CD14-positive monocyte (primary cell): Measurements from ENCODE around the gene DENND6A. TPM values are rescaled to one million over a fixed set of nuclear protein-coding genes. Genes with fewer than 3 reads are reported as not detected.

Source experiments
- DNase-seq, 3 donors: peaks; one replicate each; pipeline ENCODE4 v3.0.0-alpha.2; 2011 to 2022
- H2AFZ ChIP-seq: 2 replicates; pipeline ENCODE4 v1.6.0; 2012; ENCODE audit warnings: mild to moderate bottlenecking, low read depth, low read length, inconsistent platforms; ENCODE audit not compliant: insufficient read depth, poor library complexity, severe bottlenecking
- H3K27ac ChIP-seq, 2 donors: 1 replicate in 1 of 2; 2 replicates in 1 of 2; pipeline ENCODE4 v1.5.1; 2012 to 2013; ENCODE audit warnings: low read length in 2 of 2, control low read depth in 1 of 2, inconsistent platforms in 1 of 2, low read depth in 1 of 2, mild to moderate bottlenecking in 1 of 2
- H3K27me3 ChIP-seq, 2 donors: one replicate each; pipeline versions ENCODE4 v1.6.0 to v1.6.1; 2011 to 2013; ENCODE audit warnings: low read length in 2 of 2; ENCODE audit not compliant: control insufficient read depth in 2 of 2, insufficient read depth in 2 of 2
- H3K36me3 ChIP-seq, 2 donors: replicated peaks in 1 of 2; 1 replicate in 1 of 2; 2 replicates in 1 of 2; pipeline versions ENCODE4 v1.5.1 to v1.6.1; 2012 to 2013; ENCODE audit warnings: low read length in 2 of 2, control low read depth in 1 of 2, inconsistent platforms in 1 of 2, mild to moderate bottlenecking in 1 of 2; ENCODE audit not compliant: insufficient read depth in 2 of 2, control insufficient read depth in 1 of 2
- H3K4me1 ChIP-seq, 2 donors: 1 replicate in 1 of 2; 2 replicates in 1 of 2; pipeline versions ENCODE4 v1.5.1 to v1.6.1; 2012 to 2013; ENCODE audit warnings: low read length in 2 of 2, control low read depth in 1 of 2, inconsistent platforms in 1 of 2, mild to moderate bottlenecking in 1 of 2, moderate library complexity in 1 of 2; ENCODE audit not compliant: insufficient read depth in 2 of 2, control insufficient read depth in 1 of 2
- H3K4me2 ChIP-seq: replicated peaks from 2 replicates; pipeline ENCODE3; 2012; ENCODE audit warnings: low read length, moderate library complexity, mild to moderate bottlenecking; ENCODE audit not compliant: poor library complexity, severe bottlenecking; ENCODE audit errors: extremely low read depth
- H3K4me3 ChIP-seq, 3 experiments: fragments of 200-600 bp in 1 of 3; sonication (generic) in 1 of 3; replicated peaks in 1 of 3; 1 replicate in 2 of 3; 2 replicates in 1 of 3; pipeline ENCODE4 v1.5.1; 2011 to 2013; ENCODE audit warnings: low read length in 3 of 3, mild to moderate bottlenecking in 3 of 3, control low read depth in 2 of 3, low read depth in 2 of 3, inconsistent platforms in 1 of 3, moderate library complexity in 1 of 3
- H3K79me2 ChIP-seq: 2 replicates; pipeline ENCODE4 v1.6.0; 2012; ENCODE audit warnings: mild to moderate bottlenecking, control low read depth, inconsistent platforms, low read length, moderate library complexity; ENCODE audit not compliant: insufficient read depth
- H3K9ac ChIP-seq: 2 replicates; pipeline ENCODE4 v1.6.0; 2017; ENCODE audit warnings: low read length, mild to moderate bottlenecking; ENCODE audit not compliant: insufficient read depth, poor library complexity, severe bottlenecking
- H3K9me3 ChIP-seq, 2 donors: replicated peaks in 1 of 2; 1 replicate in 1 of 2; 2 replicates in 1 of 2; pipeline versions ENCODE4 v1.5.1 to v1.6.1; 2012 to 2013; ENCODE audit warnings: low read length in 2 of 2, control low read depth in 1 of 2; ENCODE audit not compliant: control insufficient read depth in 1 of 2, insufficient read depth in 1 of 2
- H4K20me1 ChIP-seq: 2 replicates; pipeline ENCODE4 v1.6.0; 2012; ENCODE audit warnings: mild to moderate bottlenecking, low read length, control low read depth, moderate library complexity; ENCODE audit not compliant: insufficient read depth
- H3K27ac Mint-ChIP-seq, 7 donors: one replicate each; pipeline ENCODE4 v1.8.0; 2020; ENCODE audit warnings: mild to moderate bottlenecking in 7 of 7, mixed read lengths in 7 of 7, moderate library complexity in 6 of 7, inconsistent platforms in 2 of 7
- H3K27me3 Mint-ChIP-seq, 3 donors: one replicate each; pipeline ENCODE4 v1.8.0; 2021 to 2022; ENCODE audit warnings: low read depth in 3 of 3, mild to moderate bottlenecking in 3 of 3, mixed read lengths in 3 of 3, moderate library complexity in 3 of 3, inconsistent platforms in 1 of 3
- H3K36me3 Mint-ChIP-seq, 2 donors: one replicate each; pipeline ENCODE4 v1.8.0; 2020; ENCODE audit warnings: mixed read lengths in 2 of 2, inconsistent platforms in 1 of 2, mild to moderate bottlenecking in 1 of 2
- H3K4me1 Mint-ChIP-seq: one replicate; pipeline ENCODE4 v1.8.0; 2020; ENCODE audit warnings: mild to moderate bottlenecking, mixed read lengths
- H3K4me3 Mint-ChIP-seq, 2 donors: one replicate each; pipeline ENCODE4 v1.8.0; 2020; ENCODE audit warnings: mild to moderate bottlenecking in 2 of 2, mixed read lengths in 2 of 2, moderate library complexity in 1 of 2
- H3K9me3 Mint-ChIP-seq, 7 donors: one replicate each; pipeline ENCODE4 v1.8.0; 2020 to 2022; ENCODE audit warnings: mixed read lengths in 7 of 7, mild to moderate bottlenecking in 6 of 7, moderate library complexity in 6 of 7, inconsistent platforms in 2 of 7
- CTCF ChIP-seq: fragments of 200-600 bp; IDR thresholded peaks from one replicate; pipeline ENCODE4 v1.8.0; 2022; ENCODE audit warnings: antibody characterized with exemption, mild to moderate bottlenecking
- WGBS: methylation state at CpG from one replicate; pipeline ENCODE4 v1.1.5; 2013; ENCODE audit warnings: missing lambda C conversion rate; ENCODE audit not compliant: insufficient coverage; 5-methylcytosine and 5-hydroxymethylcytosine counted together
- intact Hi-C, 2 donors: fragments of 100-400 bp; cut with micrococcal nuclease; formaldehyde crosslinking; loops; one replicate each; pipeline versions ENCODE4 v1.15.0 to v1.15.1; 2023
- polyA plus RNA-seq, 3 donors: library from polyadenylated mRNA; depleted of rRNA in 1 of 3; unstranded in 2 of 3; stranded (reverse) in 1 of 3; fragments of 300-500 nt in 2 of 3; fragments of >200 nt in 1 of 3; fragmentation: Illumina TruSeq in 2 of 3; gene quantifications; 1 replicate in 2 of 3; 2 replicates in 1 of 3; pipeline ENCODE4 v1.2.3, GENCODE V29; 2012 to 2021

DENND6A gene
- polyA plus RNA-seq, 3 donors, result 10.8 to 20.8 (median 15.4) TPM

DNA sequence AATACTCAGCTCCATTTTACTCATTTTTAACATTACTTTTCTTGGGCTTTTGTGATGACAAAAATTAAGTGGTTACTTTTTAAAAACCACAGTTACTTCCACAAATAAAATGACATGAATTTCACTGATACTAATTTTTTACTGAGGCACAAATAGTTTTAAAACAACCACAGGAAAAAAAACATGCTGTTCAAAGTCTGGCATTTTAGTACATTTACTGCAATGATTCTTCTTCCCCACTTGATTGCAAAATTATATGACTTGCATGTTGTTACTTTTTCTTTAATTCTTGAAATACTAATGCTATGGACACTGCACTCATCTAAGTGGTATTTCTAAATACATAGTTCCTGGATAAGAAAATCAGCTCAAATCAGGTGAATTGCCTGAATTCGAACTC lies 38.4 kb upstream of the DENND6A start:
- H3K4me3 ChIP-seq, result no peak overlapping the region
- H3K27ac ChIP-seq, result peak overlapping the region in 1 of 2 donors; percentile 59
- TF ChIP-seq CTCF, result no peak
- no peak overlapping the region for H2AFZ ChIP-seq
- Mint-ChIP-seq H3K36me3 (no peaks in the 10 kb centered on the region), H3K4me1 (peaks cover 57% of the 10 kb centered on the region), H3K4me3 (no peak overlapping the region), H3K27me3 (peaks cover 0 to 3% (median 0%) of the 10 kb centered on the region in 3 donors), H3K9me3 (peaks cover 0 to 2% (median 0%) of the 10 kb centered on the region in 7 donors), H3K27ac (peak overlapping the region in 6 of 7 donors; percentile 76 to 87 (median 82))
- no peak overlapping the region for H3K9ac ChIP-seq
- H3K9me3 ChIP-seq, result no peaks in the 10 kb centered on the region
- intact Hi-C loops, result no loop called here
- no peak overlapping the region for H3K4me2 ChIP-seq
- no peaks in the 10 kb centered on the region for H4K20me1 ChIP-seq
- DNase-seq, result peak in 1 of 3 donors; percentile 7
- no peaks in the 10 kb centered on the region for H3K79me2 ChIP-seq
- WGBS, result 40% methylated on average over 1 of the region's 1 CpG
- no peaks in the 10 kb centered on the region for H3K36me3 ChIP-seq
- H3K27me3 ChIP-seq, result no peaks in the 10 kb centered on the region
- peaks cover 44 to 59% of the 10 kb centered on the region in 2 donors for H3K4me1 ChIP-seq

GRCh38 chr3:57730682-57731081 lies 37.8 kb upstream of the DENND6A start:
- no peak overlapping the region for H3K27ac ChIP-seq
- H3K4me3 ChIP-seq, result no peak overlapping the region
- intact Hi-C loops, result no loop called here
- H3K36me3 Mint-ChIP-seq, result no peaks in the 10 kb centered on the region
- H3K4me1 Mint-ChIP-seq, result peaks cover 57% of the 10 kb centered on the region
- H3K27me3 Mint-ChIP-seq, result peaks cover 0 to 3% (median 0%) of the 10 kb centered on the region in 3 donors
- H3K4me1 ChIP-seq, result peaks cover 44 to 59% of the 10 kb centered on the region in 2 donors
- no peaks in the 10 kb centered on the region for H3K79me2 ChIP-seq
- H3K9me3 Mint-ChIP-seq, result peaks cover 0 to 2% (median 0%) of the 10 kb centered on the region in 7 donors
- no peaks in the 10 kb centered on the region for H3K9me3 ChIP-seq
- H4K20me1 ChIP-seq, result no peaks in the 10 kb centered on the region
- no peak overlapping the region for H2AFZ ChIP-seq
- H3K27ac Mint-ChIP-seq, result peak overlapping the region in 1 of 7 donors; percentile 48
- no peak overlapping the region for H3K9ac ChIP-seq
- TF ChIP-seq CTCF, result no peak
- DNase-seq, result no peak
- H3K4me3 Mint-ChIP-seq, result no peak overlapping the region
- no peaks in the 10 kb centered on the region for H3K36me3 ChIP-seq
- no peaks in the 10 kb centered on the region for H3K27me3 ChIP-seq
- no peak overlapping the region for H3K4me2 ChIP-seq
- no CpG with 5 or more reads among the region's 3 CpGs for WGBS
